ENCODE data around the gene GPC6.

Gene GPC6

DNA sequence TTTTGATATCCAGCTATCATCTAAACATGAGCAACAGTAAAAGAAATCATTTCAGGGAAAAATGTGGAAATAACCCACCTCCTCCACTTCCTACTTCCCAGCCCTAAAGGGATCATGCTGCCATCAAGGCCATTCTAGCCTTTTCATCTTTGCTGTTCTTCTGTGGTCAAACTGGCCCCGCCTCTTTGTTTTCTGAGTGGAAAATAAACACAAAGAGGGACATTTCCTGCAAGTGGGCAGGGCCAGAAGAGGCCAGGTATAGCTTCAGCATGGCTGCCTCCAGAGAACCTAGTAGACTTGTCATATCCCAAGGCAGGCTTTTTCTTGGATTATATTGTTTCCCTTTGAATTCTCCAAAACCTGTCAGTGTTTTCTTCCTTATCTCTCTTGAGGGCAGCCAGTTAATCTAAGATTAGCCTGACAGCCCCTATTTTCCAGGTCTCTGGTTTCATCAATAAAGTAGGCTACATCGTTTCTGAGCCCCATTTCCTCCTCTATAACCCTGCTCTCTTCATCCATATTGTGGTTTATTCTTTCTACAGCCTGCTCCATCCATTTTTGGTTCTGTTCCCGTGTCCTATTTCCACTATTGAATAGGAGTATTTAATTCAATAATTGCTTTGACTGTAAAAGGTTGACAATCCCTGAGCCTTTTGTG, 117.6 kb downstream of the GPC6 start:
- TF ChIP-seq ZNF214 (tag by site-specific recombination; IDR thresholded peaks at IDR 0.05; ENCODE audit: borderline replicate concordance) (no peak), ZNF629 (tag by site-specific recombination; IDR thresholded peaks at IDR 0.05) (no peak), KLF8 (tag by site-specific recombination; IDR thresholded peaks at IDR 0.05) (no peak), ZBTB1 (tag by site-specific recombination; IDR thresholded peaks at IDR 0.05) (no peak), ZNF132 (tag by site-specific recombination; IDR thresholded peaks at IDR 0.05; ENCODE audit: borderline replicate concordance) (no peak), MYNN (tag by site-specific recombination; IDR thresholded peaks at IDR 0.05; ENCODE audit: borderline replicate concordance) (no peak), INSM2 (tag by site-specific recombination; IDR thresholded peaks at IDR 0.05) (no peak), ZFP3 (tag by site-specific recombination; IDR thresholded peaks at IDR 0.05; ENCODE audit: low read depth) (no peak)
- TF ChIP-seq, protein P1, sequence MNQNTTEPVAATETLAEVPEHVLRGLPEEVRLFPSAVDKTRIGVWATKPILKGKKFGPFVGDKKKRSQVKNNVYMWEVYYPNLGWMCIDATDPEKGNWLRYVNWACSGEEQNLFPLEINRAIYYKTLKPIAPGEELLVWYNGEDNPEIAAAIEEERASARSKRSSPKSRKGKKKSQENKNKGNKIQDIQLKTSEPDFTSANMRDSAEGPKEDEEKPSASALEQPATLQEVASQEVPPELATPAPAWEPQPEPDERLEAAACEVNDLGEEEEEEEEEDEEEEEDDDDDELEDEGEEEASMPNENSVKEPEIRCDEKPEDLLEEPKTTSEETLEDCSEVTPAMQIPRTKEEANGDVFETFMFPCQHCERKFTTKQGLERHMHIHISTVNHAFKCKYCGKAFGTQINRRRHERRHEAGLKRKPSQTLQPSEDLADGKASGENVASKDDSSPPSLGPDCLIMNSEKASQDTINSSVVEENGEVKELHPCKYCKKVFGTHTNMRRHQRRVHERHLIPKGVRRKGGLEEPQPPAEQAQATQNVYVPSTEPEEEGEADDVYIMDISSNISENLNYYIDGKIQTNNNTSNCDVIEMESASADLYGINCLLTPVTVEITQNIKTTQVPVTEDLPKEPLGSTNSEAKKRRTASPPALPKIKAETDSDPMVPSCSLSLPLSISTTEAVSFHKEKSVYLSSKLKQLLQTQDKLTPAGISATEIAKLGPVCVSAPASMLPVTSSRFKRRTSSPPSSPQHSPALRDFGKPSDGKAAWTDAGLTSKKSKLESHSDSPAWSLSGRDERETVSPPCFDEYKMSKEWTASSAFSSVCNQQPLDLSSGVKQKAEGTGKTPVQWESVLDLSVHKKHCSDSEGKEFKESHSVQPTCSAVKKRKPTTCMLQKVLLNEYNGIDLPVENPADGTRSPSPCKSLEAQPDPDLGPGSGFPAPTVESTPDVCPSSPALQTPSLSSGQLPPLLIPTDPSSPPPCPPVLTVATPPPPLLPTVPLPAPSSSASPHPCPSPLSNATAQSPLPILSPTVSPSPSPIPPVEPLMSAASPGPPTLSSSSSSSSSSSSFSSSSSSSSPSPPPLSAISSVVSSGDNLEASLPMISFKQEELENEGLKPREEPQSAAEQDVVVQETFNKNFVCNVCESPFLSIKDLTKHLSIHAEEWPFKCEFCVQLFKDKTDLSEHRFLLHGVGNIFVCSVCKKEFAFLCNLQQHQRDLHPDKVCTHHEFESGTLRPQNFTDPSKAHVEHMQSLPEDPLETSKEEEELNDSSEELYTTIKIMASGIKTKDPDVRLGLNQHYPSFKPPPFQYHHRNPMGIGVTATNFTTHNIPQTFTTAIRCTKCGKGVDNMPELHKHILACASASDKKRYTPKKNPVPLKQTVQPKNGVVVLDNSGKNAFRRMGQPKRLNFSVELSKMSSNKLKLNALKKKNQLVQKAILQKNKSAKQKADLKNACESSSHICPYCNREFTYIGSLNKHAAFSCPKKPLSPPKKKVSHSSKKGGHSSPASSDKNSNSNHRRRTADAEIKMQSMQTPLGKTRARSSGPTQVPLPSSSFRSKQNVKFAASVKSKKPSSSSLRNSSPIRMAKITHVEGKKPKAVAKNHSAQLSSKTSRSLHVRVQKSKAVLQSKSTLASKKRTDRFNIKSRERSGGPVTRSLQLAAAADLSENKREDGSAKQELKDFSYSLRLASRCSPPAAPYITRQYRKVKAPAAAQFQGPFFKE (tag by site-specific recombination; IDR thresholded peaks at IDR 0.05; ENCODE audit: borderline replicate concordance), result no peak
- TF ChIP-seq, protein P2, sequence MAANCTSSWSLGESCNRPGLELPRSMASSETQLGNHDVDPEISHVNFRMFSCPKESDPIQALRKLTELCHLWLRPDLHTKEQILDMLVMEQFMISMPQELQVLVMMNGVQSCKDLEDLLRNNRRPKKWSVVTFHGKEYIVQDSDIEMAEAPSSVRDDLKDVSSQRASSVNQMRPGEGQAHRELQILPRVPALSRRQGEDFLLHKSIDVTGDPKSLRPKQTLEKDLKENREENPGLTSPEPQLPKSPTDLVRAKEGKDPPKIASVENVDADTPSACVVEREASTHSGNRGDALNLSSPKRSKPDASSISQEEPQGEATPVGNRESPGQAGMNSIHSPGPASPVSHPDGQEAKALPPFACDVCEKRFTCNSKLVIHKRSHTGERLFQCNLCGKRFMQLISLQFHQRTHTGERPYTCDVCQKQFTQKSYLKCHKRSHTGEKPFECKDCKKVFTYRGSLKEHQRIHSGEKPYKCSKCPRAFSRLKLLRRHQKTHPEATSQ (tag by site-specific recombination; IDR thresholded peaks at IDR 0.05), result no peak
- no peaks in the 10 kb centered on the region for H3K9me3 ChIP-seq (ENCODE audit: control insufficient read depth, insufficient read depth, low read depth, low read length)
- no peaks in the 10 kb centered on the region for H3K36me3 ChIP-seq (ENCODE audit: control insufficient read depth in 2 of 2, insufficient read depth in 1 of 2, low read length in 2 of 2)
- H3K4me1 ChIP-seq (ENCODE audit: control insufficient read depth, insufficient read depth, low read length), result no peaks in the 10 kb centered on the region
- CTCF ChIA-PET, result no interaction called here
- H3K27ac ChIP-seq (ENCODE audit: extremely low read depth, low read depth, low read length), result no peak overlapping the region
- POLR2A ChIA-PET, result no interaction called here
- H3K4me3 ChIP-seq (ENCODE audit: low read depth, low read length), result no peak overlapping the region

DNA sequence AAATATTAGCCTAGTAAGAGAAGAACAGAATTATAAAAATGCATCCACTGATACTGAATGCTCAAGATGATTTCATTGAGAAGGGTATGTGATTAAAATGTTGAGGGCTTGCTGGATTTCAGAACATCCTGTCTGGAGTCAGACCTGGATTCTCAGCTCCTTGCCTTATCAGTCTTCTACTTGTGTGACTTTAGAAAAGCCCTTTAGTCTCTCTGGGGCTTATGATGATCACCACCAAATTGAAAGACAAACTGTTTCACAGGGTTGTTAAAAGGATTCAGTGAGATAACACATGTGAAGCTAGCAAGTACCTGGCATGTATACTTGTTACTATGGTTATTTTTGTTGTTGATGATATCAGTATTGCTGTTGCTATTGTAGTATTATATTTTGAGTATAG, 118.4 kb downstream of the GPC6 start:
- Histone ChIP-seq H3K27ac (ENCODE audit: extremely low read depth, low read depth, low read length) (no peak overlapping the region), H3K36me3 (ENCODE audit: control insufficient read depth in 2 of 2, insufficient read depth in 1 of 2, low read length in 2 of 2) (no peaks in the 10 kb centered on the region), H3K4me3 (ENCODE audit: low read depth, low read length) (no peak overlapping the region), H3K9me3 (ENCODE audit: control insufficient read depth, insufficient read depth, low read depth, low read length) (no peaks in the 10 kb centered on the region), H3K4me1 (ENCODE audit: control insufficient read depth, insufficient read depth, low read length) (no peaks in the 10 kb centered on the region)
- TF ChIP-seq ZNF423 (tag by site-specific recombination; IDR thresholded peaks at IDR 0.05), result no peak
- TF ChIP-seq, protein P3, sequence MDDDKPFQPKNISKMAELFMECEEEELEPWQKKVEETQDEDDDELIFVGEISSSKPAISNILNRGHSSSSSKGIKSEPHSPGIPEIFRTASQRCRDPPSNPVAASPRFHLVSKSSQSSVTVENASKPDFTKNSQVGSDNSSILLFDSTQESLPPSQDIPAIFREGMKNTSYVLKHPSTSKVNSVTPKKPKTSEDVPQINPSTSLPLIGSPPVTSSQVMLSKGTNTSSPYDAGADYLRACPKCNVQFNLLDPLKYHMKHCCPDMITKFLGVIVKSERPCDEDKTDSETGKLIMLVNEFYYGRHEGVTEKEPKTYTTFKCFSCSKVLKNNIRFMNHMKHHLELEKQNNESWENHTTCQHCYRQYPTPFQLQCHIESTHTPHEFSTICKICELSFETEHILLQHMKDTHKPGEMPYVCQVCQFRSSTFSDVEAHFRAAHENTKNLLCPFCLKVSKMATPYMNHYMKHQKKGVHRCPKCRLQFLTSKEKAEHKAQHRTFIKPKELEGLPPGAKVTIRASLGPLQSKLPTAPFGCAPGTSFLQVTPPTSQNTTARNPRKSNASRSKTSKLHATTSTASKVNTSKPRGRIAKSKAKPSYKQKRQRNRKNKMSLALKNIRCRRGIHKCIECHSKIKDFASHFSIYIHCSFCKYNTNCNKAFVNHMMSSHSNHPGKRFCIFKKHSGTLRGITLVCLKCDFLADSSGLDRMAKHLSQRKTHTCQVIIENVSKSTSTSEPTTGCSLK (tag by site-specific recombination; IDR thresholded peaks at IDR 0.05), result no peak
- no peak for TF ChIP-seq SP3 (tag by site-specific recombination; IDR thresholded peaks at IDR 0.05)
- no peak for TF ChIP-seq ZNF341 (tag by site-specific recombination; IDR thresholded peaks at IDR 0.05; ENCODE audit: low read depth)
- TF ChIP-seq, protein P4, sequence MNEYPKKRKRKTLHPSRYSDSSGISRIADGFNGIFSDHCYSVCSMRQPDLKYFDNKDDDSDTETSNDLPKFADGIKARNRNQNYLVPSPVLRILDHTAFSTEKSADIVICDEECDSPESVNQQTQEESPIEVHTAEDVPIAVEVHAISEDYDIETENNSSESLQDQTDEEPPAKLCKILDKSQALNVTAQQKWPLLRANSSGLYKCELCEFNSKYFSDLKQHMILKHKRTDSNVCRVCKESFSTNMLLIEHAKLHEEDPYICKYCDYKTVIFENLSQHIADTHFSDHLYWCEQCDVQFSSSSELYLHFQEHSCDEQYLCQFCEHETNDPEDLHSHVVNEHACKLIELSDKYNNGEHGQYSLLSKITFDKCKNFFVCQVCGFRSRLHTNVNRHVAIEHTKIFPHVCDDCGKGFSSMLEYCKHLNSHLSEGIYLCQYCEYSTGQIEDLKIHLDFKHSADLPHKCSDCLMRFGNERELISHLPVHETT (tag by site-specific recombination; IDR thresholded peaks at IDR 0.05), result no peak
- CTCF ChIA-PET, result interaction anchor here (0.6 kb wide), 1 partner anchor 101 kb away, joined by 4 read pairs; no protein-coding TSS in a partner anchor
- POLR2A ChIA-PET, result no interaction called here
